GM12874 (cell line): ENCODE measurements around the gene KRT33A.
"Not testable (repeated sequence)": the region's sequence is repeated elsewhere in the genome, so short reads cannot be mapped to it uniquely, and the experiment has no call there.

Source experiments
- CTCF ChIP-seq: IDR thresholded peaks from 2 replicates; pipeline ENCODE4 v1.5.1; 2011; ENCODE audit warnings: low read depth, mild to moderate bottlenecking, control low read depth, low read length, moderate library complexity; ENCODE audit not compliant: insufficient read depth

The KRT33A gene

GRCh38 chr17:41381943-41382342 lies 31.3 kb upstream of the KRT33A start, which contains the start of gene KRT34:
TSS of gene KRT34 (minus strand) at chr17:41382306. CDS start at chr17:41382246, 60 bp downstream.
- TF ChIP-seq CTCF = not testable (repeated sequence)

- TF ChIP-seq CTCF = no peak
Observed at GRCh38 chr17:41377546-41377945, 26.9 kb upstream of the KRT33A start.

- TF ChIP-seq CTCF = no peak
Observed at GRCh38 chr17:41369713-41370112, 19.1 kb upstream of the KRT33A start, which contains the start of gene KRT33B. TSS of gene KRT33B (minus strand) at chr17:41369813. CDS start at chr17:41369750, 63 bp downstream.

- no peak for TF ChIP-seq CTCF
Observed at GRCh38 chr17:41369023-41369422, 18.4 kb upstream of the KRT33A start.

GRCh38 chr17:41367426-41368075 lies 16.9 kb upstream of the KRT33A start:
- no peak for TF ChIP-seq CTCF

- no peak for TF ChIP-seq CTCF
Observed at GRCh38 chr17:41366070-41366469, 15.4 kb upstream of the KRT33A start.

- no peak for TF ChIP-seq CTCF
Observed at GRCh38 chr17:41363881-41364280, 13.3 kb upstream of the KRT33A start.
